Loucy (cell line): ENCODE measurements around the gene PCNT.
"Not testable (repeated sequence)": the region's sequence is repeated elsewhere in the genome, so short reads cannot be mapped to it uniquely, and the experiment has no call there.

Experiments used
- CTCF ChIP-seq: fragments of 200-600 bp; sonication (generic); conservative IDR thresholded peaks from 2 replicates; pipeline ENCODE4 v1.5.1; 2014; ENCODE audit warnings: mild to moderate bottlenecking, antibody characterized with exemption, low read length
- EZH2phosphoT487 ChIP-seq: fragments of 200-600 bp; IDR thresholded peaks from 2 replicates; pipeline ENCODE4 v1.6.1; 2018; ENCODE audit warnings: antibody characterized with exemption, mild to moderate bottlenecking, moderate library complexity, borderline replicate concordance

GRCh38 chr21:46403234-46403811 is 79.4 kb downstream of the PCNT start:
- not testable (repeated sequence) for TF ChIP-seq CTCF, EZH2phosphoT487
